A549 (cell line): ENCODE results near the gene ESYT2. TPM values are rescaled to one million over a fixed set of nuclear protein-coding genes. Genes with fewer than 3 reads are reported as not detected.
A peak's percentile ranks its signal among the peaks of the same experiment; 100 is the strongest.

Experiments
- ATAC-seq, 2 experiments: fragments of 200-7000 bp in 1 of 2; fragments of >200 bp in 1 of 2; cut with Nextera tagmentation in 1 of 2; cut with Tn5 transposase in 1 of 2; 3 replicates each; pipeline versions ENCODE4 v1.8.0 to v1.9.1; 2018 to 2020; ENCODE audit warnings: mild to moderate bottlenecking in 1 of 2, moderate library complexity in 1 of 2
- CTCF ChIA-PET: fragments of 300-600 bp; sonication (Branson Sonifier 250); formaldehyde crosslinking; extraction: SDS; loops from one replicate; lab custom pipeline; 2021; ENCODE audit warnings: antibody characterized with exemption, inconsistent platforms; lab: Yijun Ruan, JAX
- POLR2A ChIA-PET: fragments of 350-600 bp; formaldehyde crosslinking; extraction: SDS; loops from one replicate; lab custom pipeline; 2021; ENCODE audit warnings: antibody characterized with exemption, inconsistent platforms; lab: Yijun Ruan, JAX
- DNase-seq, 2 experiments: peaks; one replicate each; pipeline versions ENCODE4 v3.0.0 to v3.0.0-alpha.2; 2011 to 2016; ENCODE audit warnings: low read depth in 1 of 2, low spot score in 1 of 2
- FAIRE-seq: peaks from 2 replicates; lab custom pipeline; 2011; peaks lifted over from hg19 to GRCh38; lab: Jason Lieb, UNC
- H3K27ac ChIP-seq, 2 experiments: fragments of >200 bp; sonication (Bioruptor Twin); formaldehyde crosslinking; 3 replicates each; pipeline ENCODE4 v1.5.1; 2016 to 2017
- H3K4me1 ChIP-seq: fragments of >200 bp; sonication (Bioruptor Twin); formaldehyde crosslinking; 3 replicates; pipeline ENCODE4 v1.6.1; 2016
- H3K4me2 ChIP-seq: fragments of >200 bp; sonication (Bioruptor Twin); formaldehyde crosslinking; 3 replicates; pipeline ENCODE4 v1.6.1; 2016
- H3K4me3 ChIP-seq: fragments of >200 bp; sonication (Bioruptor Twin); formaldehyde crosslinking; 3 replicates; pipeline ENCODE4 v1.5.1; 2016
- H3K9me3 ChIP-seq: fragments of >200 bp; sonication (Bioruptor Twin); formaldehyde crosslinking; 3 replicates; pipeline ENCODE4 v1.6.1; 2016
- ATOH8 ChIP-seq: fragments of 250-450 bp; sonication (Bioruptor Pico); IDR thresholded peaks from 2 replicates; pipeline ENCODE4 v1.5.0; 2020; ENCODE audit warnings: low read depth, mild to moderate bottlenecking, moderate library complexity
- BHLHE40 ChIP-seq: IDR thresholded peaks from 2 replicates; pipeline ENCODE4 v1.6.1; 2012; ENCODE audit warnings: low read depth, low read length, inconsistent platforms
- CBX8 ChIP-seq: fragments of 200-600 bp; sonication (generic); IDR thresholded peaks from 2 replicates; pipeline ENCODE4 v1.6.1; 2016
- CEBPB ChIP-seq, 2 experiments: fragments of >200 bp in 1 of 2; sonication (Bioruptor Twin) in 1 of 2; formaldehyde crosslinking in 1 of 2; IDR thresholded peaks; 2 replicates each; pipeline ENCODE4 v1.6.1; 2012 to 2016
- CHD2 ChIP-seq: fragments of 150-350 bp; IDR thresholded peaks from 2 replicates; pipeline ENCODE4 v1.6.1; 2014; ENCODE audit warnings: low read length; ENCODE audit not compliant: partially characterized antibody
- EHF ChIP-seq: fragments of 250-450 bp; sonication (Bioruptor Pico); IDR thresholded peaks from 2 replicates; pipeline ENCODE4 v1.5.0; 2020; ENCODE audit warnings: mild to moderate bottlenecking
- EP300 ChIP-seq, 2 experiments: fragments of >200 bp; sonication (Bioruptor Twin); formaldehyde crosslinking; IDR thresholded peaks; 2 replicates in 1 of 2; 3 replicates in 1 of 2; pipeline ENCODE4 v1.6.1; 2016 to 2017
- FOSB ChIP-seq: fragments of 250-450 bp; sonication (Bioruptor Pico); IDR thresholded peaks from 2 replicates; pipeline ENCODE4 v1.5.0; 2020; ENCODE audit warnings: mild to moderate bottlenecking, moderate library complexity
- HMGXB4 ChIP-seq: fragments of 250-450 bp; sonication (Bioruptor Pico); IDR thresholded peaks from 2 replicates; pipeline ENCODE4 v1.5.0; 2021; ENCODE audit warnings: mild to moderate bottlenecking, moderate library complexity, borderline replicate concordance
- HOXB5 ChIP-seq: fragments of 250-450 bp; sonication (Bioruptor Pico); IDR thresholded peaks from 2 replicates; pipeline ENCODE4 v1.5.0; 2020; ENCODE audit warnings: mild to moderate bottlenecking, moderate library complexity
- JUNB ChIP-seq: fragments of >200 bp; sonication (Bioruptor Twin); formaldehyde crosslinking; IDR thresholded peaks from 2 replicates; pipeline ENCODE4 v1.6.1; 2016
- MYC ChIP-seq: IDR thresholded peaks from 2 replicates; pipeline ENCODE4 v1.6.1; 2012; ENCODE audit warnings: mild to moderate bottlenecking, inconsistent platforms, low read length, improper control_type of control experiment, borderline replicate concordance
- NPAS2 ChIP-seq: fragments of 250-450 bp; sonication (Bioruptor Pico); IDR thresholded peaks from 2 replicates; pipeline ENCODE4 v1.8.0; 2022; ENCODE audit warnings: mild to moderate bottlenecking, moderate library complexity, borderline replicate concordance
- PBX3 ChIP-seq: IDR thresholded peaks from 2 replicates; pipeline ENCODE4 v1.6.1; 2012
- POLR2AphosphoS2 ChIP-seq: conservative IDR thresholded peaks from 2 replicates; pipeline ENCODE4 v1.6.1; 2012; ENCODE audit warnings: low read length, improper control_type of control experiment, inconsistent platforms
- RAD21 ChIP-seq, 2 experiments: fragments of >200 bp in 1 of 2; sonication (Bioruptor Twin) in 1 of 2; formaldehyde crosslinking in 1 of 2; IDR thresholded peaks in 1 of 2; conservative IDR thresholded peaks in 1 of 2; 2 replicates in 1 of 2; 3 replicates in 1 of 2; pipeline ENCODE4 v1.6.1; 2012 to 2018; ENCODE audit warnings: inconsistent platforms in 1 of 2
- REST ChIP-seq: fragments of 200-600 bp; sonication (generic); IDR thresholded peaks from 2 replicates; pipeline ENCODE4 v1.6.1; 2016; ENCODE audit warnings: antibody characterized with exemption, mild to moderate bottlenecking, moderate library complexity
- SREBF2 ChIP-seq: fragments of 450-650 bp; IDR thresholded peaks from 2 replicates; pipeline ENCODE4 v1.6.1; 2014; ENCODE audit warnings: mild to moderate bottlenecking, moderate library complexity
- TFCP2L1 ChIP-seq: fragments of 250-450 bp; sonication (Bioruptor Pico); IDR thresholded peaks from 2 replicates; pipeline ENCODE4 v1.5.0; 2021; ENCODE audit warnings: mild to moderate bottlenecking
- TP53 ChIP-seq: fragments of 250-450 bp; sonication (Bioruptor Pico); IDR thresholded peaks from 2 replicates; pipeline ENCODE4 v1.5.0; 2021; ENCODE audit warnings: mild to moderate bottlenecking, moderate library complexity
- ZC3H11A ChIP-seq: fragments of 450-650 bp; IDR thresholded peaks from 2 replicates; pipeline ENCODE4 v1.6.1; 2014; ENCODE audit warnings: antibody characterized with exemption, mild to moderate bottlenecking
- ZNF302 ChIP-seq: fragments of 250-450 bp; sonication (Bioruptor Pico); IDR thresholded peaks from 2 replicates; pipeline ENCODE4 v1.9.0; 2021; ENCODE audit warnings: inconsistent platforms, mild to moderate bottlenecking, moderate library complexity
- ZSCAN20 ChIP-seq: fragments of 250-450 bp; sonication (Bioruptor Pico); IDR thresholded peaks from 2 replicates; pipeline ENCODE4 v1.8.0; 2022; ENCODE audit warnings: mild to moderate bottlenecking, moderate library complexity
- WGBS: methylation state at CpG from one replicate; pipeline ENCODE4 v1.1.6; 2017; ENCODE audit errors: missing lambda C conversion rate; 5-methylcytosine and 5-hydroxymethylcytosine counted together
- polyA plus RNA-seq, 4 experiments: library from polyadenylated mRNA; depleted of rRNA in 3 of 4; stranded (reverse); fragments of >200 nt; fragmentation: RNase III in 1 of 4; extraction: RNeasy Plus Mini Kit Qiagen cat#74134 plus additional on column Dnase treatment in 1 of 4; gene quantifications; 2 replicates in 3 of 4; 3 replicates in 1 of 4; pipeline ENCODE4 v1.2.3, GENCODE V29; 2011 to 2017

The ESYT2 gene
- polyA plus RNA-seq, 2 of the 4 experiments (the other 2 are of a cell fraction): 45.8 to 77.0 TPM

- TF ChIP-seq TP53 (CRISPR knock-in tag) (no peak), ATOH8 (CRISPR knock-in tag) (no peak), HOXB5 (no peak), MYC (no peak), HMGXB4 (CRISPR knock-in tag) (no peak), RAD21 (conservative IDR thresholded peaks at IDR 0.05 in 1 of 2, IDR thresholded peaks at IDR 0.05 in 1 of 2) (no peak), SREBF2 (no peak), PBX3 (no peak), POLR2AphosphoS2 (no peak), EHF (CRISPR knock-in tag) (no peak), CBX8 (no peak), REST (no peak), JUNB (no peak)
- Histone ChIP-seq H3K27ac (0 out of 6 replicates have a peak overlapping the region, but pooled peaks have one; percentile 10 to 16), H3K4me3 (no peak overlapping the region), H3K9me3 (no peaks in the 10 kb centered on the region), H3K4me1 (peaks cover 69% of the 10 kb centered on the region), H3K4me2 (peak overlapping the region; percentile 1; the same call in 1 of the 3 replicates)
- 86% methylated on average over 5 of the region's 5 CpGs for WGBS
- CTCF ChIA-PET: interaction anchor here (1.5 to 1.7 kb wide), 2 partner anchors 16 to 164 kb away, joined by 3 read pairs; no protein-coding TSS in a partner anchor
- no peak for FAIRE-seq
- ATAC-seq: no peak
- POLR2A ChIA-PET: no interaction called here
- no peak for DNase-seq
Observed at GRCh38 chr7:158812684-158813083, 16.6 kb downstream of the ESYT2 start.

- FAIRE-seq: no peak
- no peak for TF ChIP-seq EP300 (IDR thresholded peaks at IDR 0.05)
- TF ChIP-seq HOXB5: no peak
- no peak for TF ChIP-seq TFCP2L1 (CRISPR knock-in tag)
- no peak for TF ChIP-seq HMGXB4 (CRISPR knock-in tag)
- no peak for TF ChIP-seq REST
- TF ChIP-seq CHD2: no peak
- TF ChIP-seq BHLHE40: no peak
- TF ChIP-seq ZSCAN20 (CRISPR knock-in tag): no peak
- TF ChIP-seq JUNB: no peak
- TF ChIP-seq NPAS2: no peak
- TF ChIP-seq FOSB (CRISPR knock-in tag): no peak
- no peak for TF ChIP-seq ZNF302 (CRISPR knock-in tag)
- TF ChIP-seq CEBPB (IDR thresholded peaks at IDR 0.05): no peak
- no peak for TF ChIP-seq ZC3H11A
Observed at GRCh38 chr7:158811894-158812293, 17.4 kb downstream of the ESYT2 start.

More at GRCh38 chr7:158811894-158812293, 17.4 kb downstream of the ESYT2 start:
- DNase-seq (no peak), ATAC-seq (peak; percentile 49 to 64; a peak in 4 of 6 replicates)
- no peak overlapping the region for H3K4me3 ChIP-seq
- peaks cover 62% of the 10 kb centered on the region for H3K4me1 ChIP-seq
- H3K4me2 ChIP-seq: peak overlapping the region; percentile 52
- H3K9me3 ChIP-seq: no peaks in the 10 kb centered on the region
- H3K27ac ChIP-seq: peak overlapping the region; percentile 55 to 89
- POLR2A ChIA-PET: interaction anchor here (1.5 kb wide), 1 partner anchor 17 kb away, joined by 6 read pairs; the partner anchor contains the start of gene ESYT2
- 71% methylated on average over 3 of the region's 5 CpGs for WGBS
- CTCF ChIA-PET: interaction anchor here (1.0 to 1.7 kb wide), 4 partner anchors 9 to 165 kb away, joined by 3 read pairs; partner anchors contain the start of gene ESYT2
